Activated CD4-positive, alpha-beta T cell treated with anti-CD3 and anti-CD28 coated beads for 1 hour (primary cell): ENCODE data around the gene RPS6KA1.

Experiments
- DNase-seq: peaks from one replicate; pipeline ENCODE4 v3.0.0-alpha.2; 2020

Gene RPS6KA1

DNA sequence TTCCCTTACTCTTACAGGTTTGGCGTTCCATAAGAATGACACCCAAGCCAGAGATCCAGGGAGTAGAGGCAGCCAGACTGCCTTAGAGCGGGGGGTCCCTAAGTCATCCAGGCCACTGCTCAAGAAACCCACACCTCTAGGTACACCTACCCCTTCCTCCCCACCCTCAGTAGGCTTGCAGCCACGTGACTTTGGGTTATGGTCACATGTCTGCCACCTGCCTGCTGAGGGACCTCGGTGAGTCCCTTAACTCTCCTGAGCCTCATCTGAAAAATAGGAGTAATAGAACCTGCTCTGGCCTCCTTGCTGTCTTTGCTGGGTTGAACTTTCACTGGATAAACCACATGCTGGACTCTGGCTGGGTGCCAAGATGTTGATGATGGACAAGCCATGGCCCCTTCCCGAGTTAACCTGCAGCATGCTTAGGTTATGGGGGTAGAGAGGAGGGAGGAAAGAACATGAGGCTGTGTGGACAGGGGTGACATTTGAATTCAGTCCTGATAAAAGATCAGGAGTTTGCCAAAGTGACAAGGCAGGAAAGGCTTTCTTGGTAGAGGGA is 4.5 kb downstream of the RPS6KA1 start:
- DNase-seq, result no peak

GRCh38 chr1:26535201-26535600 is 5.6 kb downstream of the RPS6KA1 start:
- DNase-seq, result no peak

DNA sequence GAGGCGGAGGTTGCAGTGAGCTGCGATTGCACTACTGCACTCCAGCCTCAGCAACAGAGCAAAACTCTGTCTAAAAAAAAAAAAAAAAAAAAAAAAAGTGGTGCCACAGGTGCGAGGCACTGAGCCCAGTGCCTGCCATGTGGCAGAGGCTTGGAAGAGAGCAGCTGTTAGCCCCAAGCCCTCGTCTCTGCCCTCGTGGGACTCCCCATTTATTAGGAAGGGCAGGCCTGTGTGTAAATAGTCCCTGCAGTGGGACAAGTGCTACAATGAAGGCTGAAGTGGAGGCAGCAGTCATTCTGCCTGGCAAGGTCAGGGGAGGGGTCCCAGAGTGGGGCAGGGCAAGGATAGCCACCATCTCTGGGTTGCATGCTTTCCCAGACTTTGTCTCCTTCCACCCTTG is 6.5 kb downstream of the RPS6KA1 start:
- no peak for DNase-seq

DNA sequence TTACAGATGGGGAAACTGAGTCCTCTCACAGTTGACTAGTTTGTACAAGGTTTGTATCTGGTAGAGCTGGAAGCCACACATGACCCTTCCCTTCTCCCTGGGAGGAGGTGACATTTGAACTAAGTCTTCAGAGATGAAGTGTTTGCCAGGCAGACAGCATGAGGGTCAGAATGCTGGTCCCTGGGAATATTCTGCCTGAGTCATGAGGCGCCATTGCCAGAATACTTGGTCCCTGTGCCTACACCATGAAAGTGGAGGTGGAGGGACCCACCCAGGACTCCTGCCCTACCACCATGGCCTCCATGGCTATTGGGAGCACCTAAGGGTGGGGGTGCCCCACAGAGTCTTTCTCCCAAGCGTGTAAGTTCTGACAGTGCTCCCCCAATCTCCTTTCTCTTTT is 7.0 kb downstream of the RPS6KA1 start:
- no peak for DNase-seq

- DNase-seq, result no peak
These were observed 8.4 kb downstream of the RPS6KA1 start for GRCh38 chr1:26537951-26538352.

DNA sequence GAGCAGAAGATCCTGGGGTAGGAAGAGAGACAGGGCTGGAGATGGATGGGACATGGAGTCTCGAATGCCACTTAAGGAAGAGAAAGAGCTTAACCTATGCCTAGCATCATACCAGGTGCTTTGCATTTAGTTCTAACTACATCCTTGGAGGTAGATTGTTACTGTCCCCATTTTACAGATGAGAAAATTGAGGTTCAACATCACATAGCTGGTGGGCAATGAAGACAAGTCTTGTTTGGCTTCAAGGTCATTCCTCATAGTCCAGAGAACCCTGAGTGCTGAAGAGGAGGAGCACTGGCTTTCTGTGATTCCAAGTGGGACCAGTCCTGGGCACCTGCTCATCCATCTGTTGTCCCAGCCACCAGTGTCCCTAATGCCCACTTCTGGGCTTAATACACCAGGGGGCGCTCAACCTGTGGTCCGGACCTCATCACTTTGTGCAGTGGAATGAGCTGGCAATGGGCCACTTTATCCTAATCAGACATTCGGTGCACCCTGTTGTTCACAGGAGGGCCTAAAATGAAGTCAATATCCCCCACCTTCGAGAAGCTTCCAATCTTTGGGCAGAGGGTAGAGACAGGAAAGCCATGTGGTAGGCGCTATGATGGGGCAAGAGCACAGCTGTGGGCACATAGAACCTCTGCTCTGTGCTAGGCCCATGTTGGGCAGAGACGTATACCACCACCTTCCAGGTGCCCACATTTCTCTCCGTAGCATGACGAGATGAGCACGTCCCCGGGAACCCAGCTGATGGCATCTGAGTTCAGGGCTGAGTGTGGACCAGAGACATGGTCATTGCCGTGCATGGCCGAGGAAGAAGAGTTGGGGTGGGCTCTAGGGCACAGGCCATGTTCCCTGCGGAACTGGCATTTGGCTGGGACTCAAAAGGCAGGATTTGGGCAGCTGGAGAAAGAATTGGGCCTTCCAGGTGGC is 9.2 kb downstream of the RPS6KA1 start:
- no peak for DNase-seq

- no peak for DNase-seq
These were observed 10.2 kb downstream of the RPS6KA1 start for GRCh38 chr1:26539722-26540121.

DNA sequence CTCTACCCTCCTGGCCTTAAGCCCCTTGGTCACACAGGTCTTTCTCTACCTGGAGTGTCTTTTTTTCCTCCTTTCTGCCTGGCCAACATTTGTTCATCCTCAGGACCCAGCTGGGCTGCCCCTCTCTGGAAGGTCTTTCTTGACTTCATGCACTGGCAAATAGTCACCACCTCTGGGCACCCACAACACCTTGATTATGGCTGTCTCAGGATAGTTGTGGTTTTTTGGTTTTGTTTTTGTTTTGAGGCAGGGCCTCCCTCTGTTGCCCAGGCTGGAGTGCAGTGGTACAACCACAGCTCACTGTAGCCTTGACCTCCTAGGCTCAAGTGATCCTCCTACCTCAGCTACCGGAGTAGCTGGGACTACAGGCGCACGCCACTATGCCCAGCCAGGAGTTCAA is 10.8 kb downstream of the RPS6KA1 start:
- DNase-seq, result no peak

DNA sequence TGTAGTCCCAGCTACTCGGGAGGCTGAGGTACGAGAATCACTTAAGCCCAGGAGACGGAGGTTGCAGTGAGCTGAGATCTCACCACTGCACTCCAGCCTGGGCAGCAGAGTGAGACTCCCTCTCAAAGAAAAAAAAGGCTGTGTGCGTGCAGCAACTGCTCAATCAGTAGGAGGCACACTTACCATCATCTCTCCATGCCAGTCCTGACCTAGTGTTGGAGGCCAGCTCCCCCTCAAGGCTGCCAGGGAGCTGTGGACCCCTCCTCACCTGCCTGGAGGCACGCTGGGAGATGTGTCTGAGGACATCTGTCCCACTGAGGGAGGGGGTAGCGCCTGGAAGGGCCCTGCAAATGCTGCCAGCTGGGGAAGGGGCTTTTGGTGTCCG is 11.9 kb downstream of the RPS6KA1 start:
- no peak for DNase-seq

GRCh38 chr1:26541816-26542711 is 12.5 kb downstream of the RPS6KA1 start:
- DNase-seq, result peak; percentile 43

- no peak for DNase-seq
These were observed 13.3 kb downstream of the RPS6KA1 start for GRCh38 chr1:26542771-26543451.

DNA sequence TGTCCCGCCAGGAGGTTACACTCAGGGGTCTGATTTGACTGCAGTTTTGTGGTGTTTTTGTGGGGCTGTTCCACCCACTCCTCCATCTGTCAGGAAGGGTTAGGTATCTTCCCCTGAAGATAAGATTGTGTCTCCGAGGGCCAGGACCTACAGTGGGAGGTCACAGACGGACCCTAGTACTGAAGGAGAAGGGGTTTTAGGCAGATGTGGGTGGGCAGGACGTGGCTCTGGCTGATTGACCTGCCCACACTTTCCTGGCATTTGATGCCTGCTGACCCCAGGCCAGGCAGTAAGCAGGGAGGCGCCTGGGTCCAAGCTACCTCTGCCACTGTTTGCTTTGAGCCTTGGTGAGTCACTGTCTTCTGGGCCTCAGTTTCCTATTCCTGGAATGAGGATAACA is 13.9 kb downstream of the RPS6KA1 start:
- no peak for DNase-seq

GRCh38 chr1:26544126-26544525 is 14.6 kb downstream of the RPS6KA1 start:
- DNase-seq, result no peak

GRCh38 chr1:26545969-26546323 is 16.4 kb downstream of the RPS6KA1 start:
- DNase-seq, result no peak

DNA sequence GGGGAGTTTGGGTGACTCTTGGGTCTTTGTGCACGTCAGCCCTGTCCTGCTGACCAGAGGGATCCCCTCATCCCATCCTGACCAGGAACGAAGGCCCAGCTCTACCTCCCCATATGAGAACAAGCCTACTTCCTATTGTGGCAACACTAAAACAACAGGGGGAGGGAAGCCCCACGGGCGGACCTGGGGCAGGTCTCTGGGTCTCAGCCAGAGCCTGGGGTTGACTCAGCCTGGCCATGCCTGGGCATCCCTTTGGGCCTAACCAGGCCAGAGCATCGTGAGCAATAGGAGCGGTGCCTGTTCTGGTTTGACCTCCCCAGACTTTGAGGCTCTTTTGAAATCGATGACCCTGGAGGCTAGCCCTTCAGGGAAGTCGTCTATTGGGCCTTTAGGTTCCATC is 16.8 kb downstream of the RPS6KA1 start:
- no peak for DNase-seq

DNA sequence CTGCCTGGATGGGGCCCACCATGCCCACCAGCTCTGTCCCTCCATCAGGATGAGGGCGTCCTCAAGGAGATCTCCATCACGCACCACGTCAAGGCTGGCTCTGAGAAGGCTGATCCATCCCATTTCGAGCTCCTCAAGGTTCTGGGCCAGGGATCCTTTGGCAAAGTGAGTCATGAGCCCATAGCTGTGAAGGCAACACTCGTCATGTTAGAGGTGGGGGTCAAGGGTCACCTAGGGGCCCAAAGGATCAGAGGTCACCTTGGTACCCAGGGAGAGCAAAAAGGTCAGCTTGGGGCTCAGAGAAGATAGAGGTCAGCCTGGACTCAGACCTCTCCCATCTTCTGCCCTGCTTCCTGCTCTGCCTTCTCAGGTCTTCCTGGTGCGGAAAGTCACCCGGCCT is 17.3 kb downstream of the RPS6KA1 start:
- DNase-seq, result no peak

- no peak for DNase-seq
These were observed 19.3 kb downstream of the RPS6KA1 start for GRCh38 chr1:26548841-26549240.

GRCh38 chr1:26550946-26551345 is 21.4 kb downstream of the RPS6KA1 start:
- DNase-seq, result no peak

GRCh38 chr1:26552720-26553119 is 23.2 kb downstream of the RPS6KA1 start:
- DNase-seq, result no peak

- no peak for DNase-seq
These were observed 24.6 kb downstream of the RPS6KA1 start for GRCh38 chr1:26553942-26554682.

GRCh38 chr1:26554781-26555180 is 25.2 kb downstream of the RPS6KA1 start:
- DNase-seq, result no peak

DNA sequence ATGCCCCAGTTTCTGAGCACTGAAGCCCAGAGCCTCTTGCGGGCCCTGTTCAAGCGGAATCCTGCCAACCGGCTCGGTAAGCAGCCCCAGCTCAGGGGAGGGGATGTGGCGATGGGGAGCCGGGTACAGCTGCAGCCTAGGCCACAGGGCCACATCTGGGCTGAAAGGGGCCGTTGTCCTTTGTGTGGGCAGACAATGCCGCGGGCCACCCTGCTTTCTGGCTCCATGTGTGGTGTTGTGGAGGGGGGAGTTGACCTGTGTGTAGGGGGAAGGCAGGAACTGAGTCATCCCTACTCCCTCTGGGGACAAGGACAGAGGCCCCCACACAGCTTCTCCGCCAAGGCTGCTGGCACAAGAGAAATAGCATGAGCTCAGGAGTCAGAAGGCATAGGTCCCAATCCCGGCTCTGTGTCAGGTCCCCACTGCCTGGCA is 26.0 kb downstream of the RPS6KA1 start:
- DNase-seq, result no peak
